HG03354 (cell line): Measurements from ENCODE around the gene FAM151B.
"Not testable (repeated sequence)": the region's sequence is repeated elsewhere in the genome, so short reads cannot be mapped to it uniquely, and the experiment has no call there.

Experiments used
- ATAC-seq: cut with Tn5 transposase; IDR thresholded peaks from one replicate; pipeline ENCODE4 v1.9.1; 2021; ENCODE audit warnings: mild to moderate bottlenecking; ENCODE audit not compliant: unreplicated experiment, poor library complexity, severe bottlenecking

FAM151B gene

DNA sequence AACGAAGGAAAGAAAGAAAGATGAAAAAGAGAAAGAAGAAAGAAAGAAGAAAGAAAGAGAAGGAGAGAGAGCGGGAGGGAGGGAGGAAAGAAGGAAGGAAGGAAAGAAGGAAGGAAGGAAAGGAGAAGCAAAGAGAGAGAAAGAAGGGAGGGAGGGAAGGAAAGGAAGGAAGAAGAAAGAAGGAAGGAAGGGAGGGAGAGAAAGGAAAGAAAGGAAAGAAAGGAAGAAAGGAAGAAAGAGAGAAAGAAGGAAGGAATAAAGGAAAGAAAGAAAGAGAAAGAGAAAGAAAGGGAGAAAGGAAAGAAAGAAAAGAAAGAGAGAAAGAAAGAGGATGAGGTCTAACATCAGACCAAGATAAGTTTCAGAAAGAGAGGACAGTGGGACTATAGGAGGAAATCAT lies 91.2 kb downstream of the FAM151B start:
- ATAC-seq: no peak

GRCh38 chr5:80580291-80580690 lies 92.4 kb downstream of the FAM151B start:
- not testable (repeated sequence) for ATAC-seq

DNA sequence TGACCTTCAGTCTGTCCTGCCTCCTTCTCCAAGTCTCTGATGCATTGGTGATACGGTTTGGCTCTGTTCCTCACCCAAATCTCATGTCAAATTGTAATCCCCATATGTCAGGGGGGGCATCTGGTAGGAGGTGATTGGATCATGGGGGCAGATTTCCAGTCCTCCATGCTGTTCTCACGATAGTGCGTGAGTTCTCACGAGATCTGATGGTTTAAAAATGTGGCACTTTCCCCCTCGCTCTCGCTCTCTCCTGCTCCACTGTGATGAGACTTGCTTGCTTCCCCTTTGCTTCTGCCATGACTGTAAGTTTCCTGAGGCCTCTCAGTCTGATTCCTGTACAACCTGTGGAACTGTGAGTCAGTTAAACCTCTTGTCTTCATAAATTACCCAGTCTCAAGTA lies 96.9 kb downstream of the FAM151B start:
- no peak for ATAC-seq

- ATAC-seq: no peak
These were observed 101.1 kb downstream of the FAM151B start for GRCh38 chr5:80588858-80589540.

- ATAC-seq: no peak
These were observed 102.9 kb downstream of the FAM151B start for GRCh38 chr5:80590766-80591165.

DNA sequence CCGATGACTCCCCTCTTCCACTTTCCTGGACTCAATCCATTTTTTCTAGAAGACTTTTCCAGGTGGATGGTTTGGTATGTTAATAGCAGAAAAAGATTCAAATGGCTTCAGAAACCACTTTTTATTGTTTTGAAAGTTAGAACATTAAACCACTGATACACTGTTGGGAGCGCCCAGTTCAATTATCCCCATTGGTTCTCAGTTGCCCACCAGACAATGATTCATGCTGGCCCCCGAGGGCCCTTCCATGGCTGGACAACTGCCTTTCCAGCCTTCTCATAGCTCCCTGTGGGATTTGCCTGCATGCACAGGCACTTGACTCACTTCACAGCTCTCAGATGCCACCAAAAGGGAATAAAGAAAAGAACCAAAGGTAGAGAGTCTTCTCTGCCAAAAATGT lies 103.5 kb downstream of the FAM151B start:
- ATAC-seq: no peak

- ATAC-seq: no peak
These were observed 104.2 kb downstream of the FAM151B start for GRCh38 chr5:80592105-80592504.
